ENCODE data around the gene ARHGAP24. TPM values are rescaled to one million over a fixed set of nuclear protein-coding genes. Genes with fewer than 3 reads are reported as not detected.
"Not testable (repeated sequence)": the region's sequence is repeated elsewhere in the genome, so short reads cannot be mapped to it uniquely, and the experiment has no call there.

The ARHGAP24 gene
- total RNA-seq, 1 donor = 52.5 TPM

DNA sequence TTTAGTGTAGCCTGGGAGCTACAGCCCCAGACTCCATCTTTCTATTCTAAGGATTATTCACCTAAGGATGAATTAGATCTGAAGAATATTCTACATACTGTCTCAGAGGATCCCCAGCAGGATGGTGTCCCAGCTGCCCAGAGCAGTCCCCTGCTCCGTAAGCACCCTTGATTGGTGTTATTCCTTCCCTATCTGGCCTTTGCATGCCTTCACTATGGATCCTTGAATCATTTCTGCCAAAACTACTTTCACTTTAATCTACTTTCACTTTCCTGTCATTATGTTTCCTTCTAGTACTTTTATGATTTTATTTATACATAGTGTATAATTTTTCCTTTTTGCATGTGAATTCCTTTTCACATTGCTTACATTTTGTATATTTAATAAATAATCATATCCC, 39.2 kb downstream of the ARHGAP24 start:
- no peaks in the 10 kb centered on the region for H3K9me3 ChIP-seq (ENCODE audit: low read depth, low read length)
- H3K4me3 ChIP-seq (ENCODE audit: insufficient read depth, low read length) = peak overlapping the region; percentile 54
- H3K27ac ChIP-seq (ENCODE audit: low read depth, low read length) = no peak overlapping the region
- TF ChIP-seq CTCF (IDR thresholded peaks at IDR 0.05; ENCODE audit: extremely low read depth, low read depth, low read length) = no peak
- no peaks in the 10 kb centered on the region for H3K36me3 ChIP-seq (ENCODE audit: insufficient read depth, low read length)
- peaks cover 18% of the 10 kb centered on the region for H3K4me1 ChIP-seq (ENCODE audit: insufficient read depth, low read length)
- H3K27me3 ChIP-seq (ENCODE audit: insufficient read depth, low read length) = no peaks in the 10 kb centered on the region
- no peaks in the 10 kb centered on the region for H3K79me2 ChIP-seq (ENCODE audit: insufficient read depth, low read length)
- H2AFZ ChIP-seq (ENCODE audit: low read length) = peak overlapping the region; percentile 82
- no peak for DNase-seq (ENCODE audit: insufficient read length, low spot score, missing footprints)
- H3K4me2 ChIP-seq (ENCODE audit: insufficient read depth, low read length) = peak overlapping the region; percentile 78
- H4K20me1 ChIP-seq (ENCODE audit: insufficient read depth, low read length) = no peaks in the 10 kb centered on the region

GRCh38 chr4:85514783-85515182, 39.8 kb downstream of the ARHGAP24 start:
- no peaks in the 10 kb centered on the region for H3K36me3 ChIP-seq (ENCODE audit: insufficient read depth, low read length)
- peaks cover 18% of the 10 kb centered on the region for H3K4me1 ChIP-seq (ENCODE audit: insufficient read depth, low read length)
- no peaks in the 10 kb centered on the region for H3K27me3 ChIP-seq (ENCODE audit: insufficient read depth, low read length)
- peak overlapping the region; percentile 78 for H3K4me2 ChIP-seq (ENCODE audit: insufficient read depth, low read length)
- no peaks in the 10 kb centered on the region for H4K20me1 ChIP-seq (ENCODE audit: insufficient read depth, low read length)
- no peak for TF ChIP-seq CTCF (IDR thresholded peaks at IDR 0.05; ENCODE audit: extremely low read depth, low read depth, low read length)
- peak overlapping the region; percentile 27 for H3K4me3 ChIP-seq (ENCODE audit: insufficient read depth, low read length)
- no peaks in the 10 kb centered on the region for H3K79me2 ChIP-seq (ENCODE audit: insufficient read depth, low read length)
- H2AFZ ChIP-seq (ENCODE audit: low read length) = peak overlapping the region; percentile 5
- no peaks in the 10 kb centered on the region for H3K9me3 ChIP-seq (ENCODE audit: low read depth, low read length)
- DNase-seq (ENCODE audit: insufficient read length, low spot score, missing footprints) = no peak
- H3K27ac ChIP-seq (ENCODE audit: low read depth, low read length) = no peak overlapping the region

DNA sequence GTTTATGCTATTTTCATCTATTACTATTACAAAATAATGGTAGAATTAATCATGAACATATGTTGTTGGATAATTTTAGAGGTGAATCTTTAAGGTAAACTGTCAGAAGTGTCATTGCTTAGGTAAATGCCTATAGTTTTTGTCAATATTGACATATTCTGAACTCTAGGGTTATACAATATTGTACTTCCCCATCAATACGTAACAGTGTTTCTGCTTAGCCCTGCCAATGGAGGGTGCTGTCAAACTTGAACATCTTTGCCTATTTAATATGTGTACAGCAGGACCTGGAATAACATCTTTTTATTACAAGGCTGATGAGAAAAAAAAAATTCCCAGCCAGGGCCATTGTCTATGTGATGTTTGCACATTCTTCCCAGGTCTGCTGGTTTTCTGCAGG, 40.8 kb downstream of the ARHGAP24 start:
- DNase-seq (ENCODE audit: insufficient read length, low spot score, missing footprints) = no peak
- Histone ChIP-seq H4K20me1 (ENCODE audit: insufficient read depth, low read length) (no peaks in the 10 kb centered on the region), H3K4me3 (ENCODE audit: insufficient read depth, low read length) (no peak overlapping the region), H3K4me2 (ENCODE audit: insufficient read depth, low read length) (no peak overlapping the region), H3K9me3 (ENCODE audit: low read depth, low read length) (no peaks in the 10 kb centered on the region), H3K36me3 (ENCODE audit: insufficient read depth, low read length) (no peaks in the 10 kb centered on the region), H3K79me2 (ENCODE audit: insufficient read depth, low read length) (no peaks in the 10 kb centered on the region), H3K27me3 (ENCODE audit: insufficient read depth, low read length) (no peaks in the 10 kb centered on the region), H3K4me1 (ENCODE audit: insufficient read depth, low read length) (peaks cover 18% of the 10 kb centered on the region), H2AFZ (ENCODE audit: low read length) (no peak overlapping the region), H3K27ac (ENCODE audit: low read depth, low read length) (no peak overlapping the region)
- no peak for TF ChIP-seq CTCF (IDR thresholded peaks at IDR 0.05; ENCODE audit: extremely low read depth, low read depth, low read length)

- H3K4me2 ChIP-seq (ENCODE audit: insufficient read depth, low read length); H3K27me3 ChIP-seq (ENCODE audit: insufficient read depth, low read length); H3K4me3 ChIP-seq (ENCODE audit: insufficient read depth, low read length); H3K27ac ChIP-seq (ENCODE audit: low read depth, low read length); DNase-seq (ENCODE audit: insufficient read length, low spot score, missing footprints); H3K9me3 ChIP-seq (ENCODE audit: low read depth, low read length); H4K20me1 ChIP-seq (ENCODE audit: insufficient read depth, low read length); H3K79me2 ChIP-seq (ENCODE audit: insufficient read depth, low read length); H3K36me3 ChIP-seq (ENCODE audit: insufficient read depth, low read length); H2AFZ ChIP-seq (ENCODE audit: low read length); H3K4me1 ChIP-seq (ENCODE audit: insufficient read depth, low read length): not testable (repeated sequence)
These were observed 43.6 kb downstream of the ARHGAP24 start for GRCh38 chr4:85518526-85518925.
